Neural progenitor cell (in vitro differentiated cells): ENCODE results near the gene SLC35A2. TPM values are rescaled to one million over a fixed set of nuclear protein-coding genes. Genes with fewer than 3 reads are reported as not detected.

Experiments used
- DNase-seq: peaks from one replicate; pipeline ENCODE4 v3.0.0-alpha.2; 2016; ENCODE audit warnings: low spot score
- H2AFZ ChIP-seq: fragments of 200-600 bp; sonication (generic); replicated peaks from 2 replicates; pipeline ENCODE4 v1.6.1; 2016; ENCODE audit warnings: antibody characterized with exemption
- H3F3A ChIP-seq: fragments of 200-600 bp; sonication (generic); 2 replicates; pipeline ENCODE4 v1.6.1; 2016; ENCODE audit warnings: antibody characterized with exemption, low read depth
- H3K27ac ChIP-seq: fragments of 200-600 bp; sonication (generic); 2 replicates; pipeline ENCODE4 v1.5.1; 2016; ENCODE audit warnings: mild to moderate bottlenecking
- H3K27me3 ChIP-seq: fragments of 200-600 bp; sonication (generic); 2 replicates; pipeline ENCODE4 v1.6.1; 2016; ENCODE audit warnings: mild to moderate bottlenecking, moderate library complexity
- H3K36me3 ChIP-seq: fragments of 200-600 bp; sonication (generic); 2 replicates; pipeline ENCODE4 v1.5.1; 2016
- H3K4me1 ChIP-seq: fragments of 200-600 bp; sonication (generic); 2 replicates; pipeline ENCODE4 v1.6.1; 2016; ENCODE audit warnings: mixed run types
- H3K4me2 ChIP-seq: fragments of 200-600 bp; sonication (generic); 2 replicates; pipeline ENCODE4 v1.6.1; 2016
- H3K4me3 ChIP-seq: fragments of 200-600 bp; sonication (generic); 2 replicates; pipeline ENCODE4 v1.5.1; 2016
- H3K79me2 ChIP-seq: fragments of 200-600 bp; sonication (generic); 2 replicates; pipeline ENCODE4 v1.6.1; 2016; ENCODE audit warnings: low read depth
- H3K9ac ChIP-seq: fragments of 200-600 bp; sonication (generic); 2 replicates; pipeline ENCODE4 v1.6.1; 2016
- H3K9me3 ChIP-seq: fragments of 200-600 bp; sonication (generic); 2 replicates; pipeline ENCODE4 v1.5.1; 2016; ENCODE audit warnings: low read depth
- H4K20me1 ChIP-seq: fragments of 200-600 bp; sonication (generic); 2 replicates; pipeline ENCODE4 v1.6.1; 2016; ENCODE audit warnings: low read depth
- H3K27ac Mint-ChIP-seq: 3 replicates; pipeline ENCODE4 v1.8.0; 2021; ENCODE audit warnings: mixed read lengths
- H3K27me3 Mint-ChIP-seq: 2 replicates; pipeline ENCODE4 v1.8.0; 2022; ENCODE audit warnings: low read depth, mild to moderate bottlenecking, inconsistent platforms, moderate library complexity, mixed read lengths; ENCODE audit not compliant: insufficient read depth
- H3K36me3 Mint-ChIP-seq: 3 replicates; pipeline ENCODE4 v1.8.0; 2021; ENCODE audit warnings: mixed read lengths
- H3K4me1 Mint-ChIP-seq: 3 replicates; pipeline ENCODE4 v1.8.0; 2021; ENCODE audit warnings: mixed read lengths
- H3K4me3 Mint-ChIP-seq: 3 replicates; pipeline ENCODE4 v1.8.0; 2021; ENCODE audit warnings: mild to moderate bottlenecking, moderate library complexity, mixed read lengths
- H3K9me3 Mint-ChIP-seq: 3 replicates; pipeline ENCODE4 v1.8.0; 2020; ENCODE audit warnings: mixed read lengths
- CTCF ChIP-seq: fragments of 200-600 bp; sonication (generic); IDR thresholded peaks from 2 replicates; pipeline ENCODE4 v1.5.1; 2017; ENCODE audit warnings: antibody characterized with exemption, mild to moderate bottlenecking
- EZH2 ChIP-seq: fragments of 200-600 bp; sonication (generic); IDR thresholded peaks from 2 replicates; pipeline ENCODE4 v1.6.1; 2017; ENCODE audit warnings: antibody characterized with exemption, mild to moderate bottlenecking, moderate library complexity
- EZH2phosphoT487 ChIP-seq: fragments of 200-600 bp; sonication (generic); IDR thresholded peaks from 2 replicates; pipeline ENCODE4 v1.6.1; 2017; ENCODE audit warnings: antibody characterized with exemption
- total RNA-seq: library from RNA; depleted of rRNA; stranded (reverse); fragments of >200 nt; gene quantifications from 2 replicates; pipeline ENCODE4 v1.2.3, GENCODE V29; 2015; ENCODE audit warnings: low replicate concordance

The SLC35A2 gene
- total RNA-seq, 1 donor from 2014 or later: 8.6 TPM

- no peaks in the 10 kb centered on the region for H4K20me1 ChIP-seq
- no peaks in the 10 kb centered on the region for H3K4me1 ChIP-seq
- H3F3A ChIP-seq: peaks cover 3% of the 10 kb centered on the region
- Mint-ChIP-seq H3K36me3 (peaks cover 7% of the 10 kb centered on the region), H3K27me3 (peaks cover 4% of the 10 kb centered on the region), H3K4me3 (peak overlapping the region; percentile 25), H3K9me3 (peaks cover 12% of the 10 kb centered on the region), H3K4me1 (peaks cover 4% of the 10 kb centered on the region), H3K27ac (no peak overlapping the region)
- H3K79me2 ChIP-seq: peaks cover 19% of the 10 kb centered on the region
- no peaks in the 10 kb centered on the region for H3K27me3 ChIP-seq
- H3K9ac ChIP-seq: no peak overlapping the region
- H3K4me2 ChIP-seq: no peak overlapping the region
- no peaks in the 10 kb centered on the region for H3K9me3 ChIP-seq
- DNase-seq: no peak
- TF ChIP-seq CTCF: no peak
- no peak for TF ChIP-seq EZH2phosphoT487
- no peak for TF ChIP-seq EZH2
- no peak overlapping the region for H3K27ac ChIP-seq
- no peaks in the 10 kb centered on the region for H3K36me3 ChIP-seq
- no peak overlapping the region for H2AFZ ChIP-seq
- no peak overlapping the region for H3K4me3 ChIP-seq
Observed at GRCh38 chrX:48902135-48902534, 9.3 kb downstream of the SLC35A2 start.

GRCh38 chrX:48901069-48901468, 10.4 kb downstream of the SLC35A2 start:
- no peak overlapping the region for H2AFZ ChIP-seq
- no peak overlapping the region for H3K27ac ChIP-seq
- no peak overlapping the region for H3K4me3 ChIP-seq
- TF ChIP-seq EZH2: no peak
- TF ChIP-seq CTCF: no peak
- TF ChIP-seq EZH2phosphoT487: no peak
- H3F3A ChIP-seq: peaks cover 3% of the 10 kb centered on the region
- Mint-ChIP-seq H3K9me3 (peaks cover 18% of the 10 kb centered on the region), H3K27me3 (peaks cover 4% of the 10 kb centered on the region), H3K27ac (no peak overlapping the region), H3K4me1 (peaks cover 12% of the 10 kb centered on the region), H3K4me3 (no peak overlapping the region), H3K36me3 (peaks cover 7% of the 10 kb centered on the region)
- no peak overlapping the region for H3K4me2 ChIP-seq
- H3K27me3 ChIP-seq: no peaks in the 10 kb centered on the region
- peaks cover 9% of the 10 kb centered on the region for H4K20me1 ChIP-seq
- H3K9me3 ChIP-seq: no peaks in the 10 kb centered on the region
- no peaks in the 10 kb centered on the region for H3K36me3 ChIP-seq
- no peak for DNase-seq
- no peaks in the 10 kb centered on the region for H3K4me1 ChIP-seq
- H3K79me2 ChIP-seq: peaks cover 30% of the 10 kb centered on the region
- H3K9ac ChIP-seq: no peak overlapping the region

- H3K27me3 ChIP-seq: no peaks in the 10 kb centered on the region
- peaks cover 44% of the 10 kb centered on the region for H3K79me2 ChIP-seq
- no peaks in the 10 kb centered on the region for H3K9me3 ChIP-seq
- H3K4me3 ChIP-seq: no peak overlapping the region
- no peaks in the 10 kb centered on the region for H3K36me3 ChIP-seq
- H3K27me3 Mint-ChIP-seq: peaks cover 7% of the 10 kb centered on the region
- H3K27ac ChIP-seq: no peak overlapping the region
- H3K4me1 ChIP-seq: no peaks in the 10 kb centered on the region
- H3K4me3 Mint-ChIP-seq: no peak overlapping the region
- peaks cover 22% of the 10 kb centered on the region for H4K20me1 ChIP-seq
- peaks cover 3% of the 10 kb centered on the region for H3F3A ChIP-seq
- H3K9ac ChIP-seq: no peak overlapping the region
- no peak overlapping the region for H2AFZ ChIP-seq
- no peak for TF ChIP-seq CTCF
- TF ChIP-seq EZH2: no peak
- no peak for TF ChIP-seq EZH2phosphoT487
- no peak overlapping the region for H3K27ac Mint-ChIP-seq
- H3K9me3 Mint-ChIP-seq: peaks cover 17% of the 10 kb centered on the region
- no peak for DNase-seq
- H3K4me2 ChIP-seq: no peak overlapping the region
- H3K4me1 Mint-ChIP-seq: peaks cover 16% of the 10 kb centered on the region
- peaks cover 7% of the 10 kb centered on the region for H3K36me3 Mint-ChIP-seq
Observed at GRCh38 chrX:48899078-48899410, 12.4 kb downstream of the SLC35A2 start.
